HUES48 (cell line): ENCODE data around the gene DNASE1L3.
A peak's percentile ranks its signal among the peaks of the same experiment; 100 is the strongest.

Source experiments
- H3K27ac ChIP-seq: one replicate; pipeline ENCODE4 v1.7.0; 2013; ENCODE audit warnings: low read depth, low read length, inconsistent platforms
- H3K27me3 ChIP-seq: 2 replicates; pipeline ENCODE4 v1.6.1; 2013; ENCODE audit warnings: mild to moderate bottlenecking, low read length; ENCODE audit not compliant: control insufficient read depth, insufficient read depth
- H3K36me3 ChIP-seq: 2 replicates; pipeline ENCODE4 v1.6.1; 2013; ENCODE audit warnings: low read length; ENCODE audit not compliant: control insufficient read depth, insufficient read depth
- H3K4me1 ChIP-seq: 2 replicates; pipeline ENCODE4 v1.6.1; 2013; ENCODE audit warnings: mild to moderate bottlenecking, low read length; ENCODE audit not compliant: control insufficient read depth, insufficient read depth
- H3K4me3 ChIP-seq: 2 replicates; pipeline ENCODE4 v1.5.1; 2013; ENCODE audit warnings: mild to moderate bottlenecking, low read depth, low read length
- H3K9ac ChIP-seq: 2 replicates; pipeline ENCODE4 v1.6.1; 2013; ENCODE audit warnings: mild to moderate bottlenecking, low read depth, low read length, moderate library complexity
- H3K9me3 ChIP-seq: 2 replicates; pipeline ENCODE4 v1.6.1; 2013; ENCODE audit warnings: low read length; ENCODE audit not compliant: control insufficient read depth, insufficient read depth

DNASE1L3 gene, protein sequence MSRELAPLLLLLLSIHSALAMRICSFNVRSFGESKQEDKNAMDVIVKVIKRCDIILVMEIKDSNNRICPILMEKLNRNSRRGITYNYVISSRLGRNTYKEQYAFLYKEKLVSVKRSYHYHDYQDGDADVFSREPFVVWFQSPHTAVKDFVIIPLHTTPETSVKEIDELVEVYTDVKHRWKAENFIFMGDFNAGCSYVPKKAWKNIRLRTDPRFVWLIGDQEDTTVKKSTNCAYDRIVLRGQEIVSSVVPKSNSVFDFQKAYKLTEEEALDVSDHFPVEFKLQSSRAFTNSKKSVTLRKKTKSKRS

DNA sequence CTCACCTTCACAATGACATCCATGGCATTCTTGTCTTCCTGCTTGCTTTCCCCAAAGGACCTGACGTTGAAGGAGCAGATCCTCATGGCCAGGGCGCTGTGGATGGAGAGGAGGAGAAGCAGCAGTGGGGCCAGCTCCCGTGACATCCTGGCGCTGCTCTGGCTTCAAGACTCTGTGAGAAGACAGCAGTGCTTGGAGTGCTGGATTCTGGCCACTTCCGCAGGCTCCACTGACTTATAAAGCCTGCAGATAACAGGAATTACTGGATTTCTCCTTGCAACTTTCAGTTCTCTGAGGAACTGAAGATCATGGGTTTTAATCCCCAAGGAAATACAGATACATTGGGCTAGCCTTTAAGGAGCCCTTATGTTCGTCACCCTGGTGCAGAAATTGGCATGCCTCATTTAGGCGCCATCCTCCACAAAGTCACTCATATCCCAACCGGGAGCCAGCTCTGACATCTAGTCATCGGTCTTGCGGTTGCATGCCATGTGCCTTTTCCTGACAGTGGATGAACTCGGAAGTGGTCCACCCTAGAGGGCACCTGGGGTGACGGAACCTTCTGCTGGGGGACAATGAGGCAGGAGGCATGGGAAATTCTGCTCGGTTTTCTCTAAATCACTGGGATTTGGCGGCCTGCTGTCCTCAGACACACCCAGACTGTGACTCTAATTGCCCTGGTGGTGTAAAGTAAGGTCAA lies at the start of gene DNASE1L3:
DNASE1L3 (minus strand) TSS at position 212 of the 700 bp plus-strand sequence; CDS start at position 146, 66 bp downstream.
- H3K4me1 ChIP-seq = no peaks in the 10 kb centered on the region
- H3K27me3 ChIP-seq = no peaks in the 10 kb centered on the region
- no peaks in the 10 kb centered on the region for H3K36me3 ChIP-seq
- no peak within 1 kb of the TSS for H3K9ac ChIP-seq
- H3K4me3 ChIP-seq = no peak within 1 kb of the TSS
- no peaks in the 10 kb centered on the region for H3K9me3 ChIP-seq
- H3K27ac ChIP-seq = no peak within 1 kb of the TSS

DNA sequence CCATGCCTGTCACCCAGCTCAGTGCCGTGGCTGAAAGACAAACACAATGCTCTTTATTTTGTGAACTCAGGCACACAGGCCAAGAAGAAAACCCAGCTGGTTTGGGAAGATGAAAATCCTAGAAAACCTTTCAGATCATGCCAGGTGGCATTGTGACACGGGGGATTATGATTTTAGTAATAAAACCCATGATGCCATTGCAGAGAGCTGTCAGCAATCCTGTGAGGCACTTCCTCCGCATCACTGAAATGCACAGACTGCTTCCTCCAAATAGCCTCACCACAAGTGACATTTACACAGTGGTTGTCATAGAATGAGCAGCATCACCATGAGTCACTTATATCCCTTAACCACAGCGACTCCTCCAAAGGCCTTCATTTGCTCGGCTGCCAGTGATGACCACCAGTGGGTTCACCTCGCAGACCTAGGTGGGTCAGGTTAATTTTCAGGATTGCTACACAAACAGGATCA lies 49.5 kb upstream of the DNASE1L3 start:
- no peaks in the 10 kb centered on the region for H3K27me3 ChIP-seq
- no peaks in the 10 kb centered on the region for H3K9me3 ChIP-seq
- no peak overlapping the region for H3K9ac ChIP-seq
- H3K36me3 ChIP-seq = no peaks in the 10 kb centered on the region
- H3K4me1 ChIP-seq = no peaks in the 10 kb centered on the region
- no peak overlapping the region for H3K4me3 ChIP-seq
- H3K27ac ChIP-seq = no peak overlapping the region

- no peaks in the 10 kb centered on the region for H3K9me3 ChIP-seq
Observed at GRCh38 chr3:58258392-58259055, 47.8 kb upstream of the DNASE1L3 start.

GRCh38 chr3:58256511-58256910 lies 45.7 kb upstream of the DNASE1L3 start:
- Histone ChIP-seq H3K9me3 (no peaks in the 10 kb centered on the region), H3K4me3 (no peak overlapping the region), H3K27ac (no peak overlapping the region), H3K9ac (no peak overlapping the region), H3K4me1 (no peaks in the 10 kb centered on the region), H3K36me3 (no peaks in the 10 kb centered on the region), H3K27me3 (no peaks in the 10 kb centered on the region)

More at GRCh38 chr3:58258392-58259055, 47.8 kb upstream of the DNASE1L3 start:
- H3K9ac ChIP-seq = no peak overlapping the region
- H3K4me1 ChIP-seq = no peaks in the 10 kb centered on the region
- no peaks in the 10 kb centered on the region for H3K36me3 ChIP-seq
- no peak overlapping the region for H3K4me3 ChIP-seq
- no peak overlapping the region for H3K27ac ChIP-seq
- H3K27me3 ChIP-seq = no peaks in the 10 kb centered on the region

DNA sequence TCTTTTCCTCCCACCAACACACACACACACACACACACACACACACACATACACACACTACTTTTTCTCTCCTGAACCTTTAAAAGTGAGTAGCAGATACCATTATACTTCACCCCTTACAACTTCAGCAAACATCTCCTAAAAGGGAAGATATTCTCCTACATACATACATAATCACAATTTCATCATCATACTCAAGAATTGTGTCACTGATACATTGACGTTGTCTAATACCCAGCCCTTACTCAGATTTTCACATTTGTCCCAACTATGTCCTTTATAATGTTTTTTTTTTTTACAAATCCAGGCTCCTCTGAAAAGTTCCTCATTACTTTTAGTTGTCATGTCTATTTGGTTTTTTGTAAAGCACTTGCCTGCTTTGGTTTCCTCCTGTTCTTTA lies 45.3 kb upstream of the DNASE1L3 start:
- Histone ChIP-seq H3K27me3 (no peaks in the 10 kb centered on the region), H3K36me3 (no peaks in the 10 kb centered on the region), H3K4me1 (no peaks in the 10 kb centered on the region), H3K27ac (no peak overlapping the region), H3K4me3 (no peak overlapping the region), H3K9me3 (no peaks in the 10 kb centered on the region), H3K9ac (no peak overlapping the region)

DNA sequence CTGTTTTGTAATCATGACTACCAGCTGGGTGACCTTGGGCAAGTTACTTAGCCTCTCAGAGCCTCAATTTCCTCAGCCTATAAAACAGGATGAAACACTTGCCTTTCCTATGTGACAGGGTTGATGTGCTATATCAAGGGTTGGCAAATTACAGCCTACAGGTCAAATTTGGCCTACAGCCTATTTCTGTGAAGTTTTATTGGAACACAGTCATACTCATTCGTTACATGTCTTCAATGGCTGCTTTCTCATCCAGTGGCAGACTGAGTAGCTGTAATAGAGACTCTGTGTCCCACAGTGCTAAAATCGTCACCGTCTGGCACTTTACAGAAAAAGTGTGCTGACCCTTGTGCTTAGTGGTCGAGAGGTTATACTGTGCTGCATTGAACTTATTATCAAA lies 43.4 kb upstream of the DNASE1L3 start:
- Histone ChIP-seq H3K9ac (no peak overlapping the region), H3K9me3 (no peaks in the 10 kb centered on the region), H3K4me3 (no peak overlapping the region), H3K36me3 (no peaks in the 10 kb centered on the region), H3K27ac (no peak overlapping the region), H3K4me1 (peaks cover 6% of the 10 kb centered on the region), H3K27me3 (no peaks in the 10 kb centered on the region)

DNA sequence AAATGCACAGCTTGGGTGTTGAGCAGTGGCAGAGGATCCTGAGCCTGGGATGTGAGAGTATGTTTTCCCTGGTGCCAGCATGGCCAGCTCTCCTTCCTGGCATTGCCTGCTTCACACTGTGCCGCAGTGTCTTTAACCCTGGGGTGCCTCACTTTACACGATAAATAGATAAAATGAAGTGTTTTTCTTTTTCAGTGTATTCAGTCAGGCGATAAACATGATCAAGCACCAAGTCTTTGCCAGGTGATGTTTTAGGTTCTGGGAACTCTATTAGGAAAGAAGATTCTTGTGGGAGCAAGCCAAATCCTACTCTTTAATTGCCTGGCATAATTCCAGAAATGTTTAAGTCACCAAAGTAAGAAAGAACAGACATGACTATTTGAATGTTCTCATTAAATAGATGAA lies 40.9 kb upstream of the DNASE1L3 start:
- Histone ChIP-seq H3K4me3 (no peak overlapping the region), H3K4me1 (peaks cover 6% of the 10 kb centered on the region), H3K27me3 (no peaks in the 10 kb centered on the region), H3K36me3 (no peaks in the 10 kb centered on the region), H3K9me3 (no peaks in the 10 kb centered on the region), H3K9ac (no peak overlapping the region), H3K27ac (no peak overlapping the region)

- no peaks in the 10 kb centered on the region for H3K27me3 ChIP-seq
- H3K27ac ChIP-seq = peak overlapping the region; percentile 60
- no peaks in the 10 kb centered on the region for H3K36me3 ChIP-seq
- H3K9me3 ChIP-seq = no peaks in the 10 kb centered on the region
- no peak overlapping the region for H3K4me3 ChIP-seq
- peaks cover 6% of the 10 kb centered on the region for H3K4me1 ChIP-seq
- no peak overlapping the region for H3K9ac ChIP-seq
Observed at GRCh38 chr3:58250093-58250707, 39.4 kb upstream of the DNASE1L3 start.

DNA sequence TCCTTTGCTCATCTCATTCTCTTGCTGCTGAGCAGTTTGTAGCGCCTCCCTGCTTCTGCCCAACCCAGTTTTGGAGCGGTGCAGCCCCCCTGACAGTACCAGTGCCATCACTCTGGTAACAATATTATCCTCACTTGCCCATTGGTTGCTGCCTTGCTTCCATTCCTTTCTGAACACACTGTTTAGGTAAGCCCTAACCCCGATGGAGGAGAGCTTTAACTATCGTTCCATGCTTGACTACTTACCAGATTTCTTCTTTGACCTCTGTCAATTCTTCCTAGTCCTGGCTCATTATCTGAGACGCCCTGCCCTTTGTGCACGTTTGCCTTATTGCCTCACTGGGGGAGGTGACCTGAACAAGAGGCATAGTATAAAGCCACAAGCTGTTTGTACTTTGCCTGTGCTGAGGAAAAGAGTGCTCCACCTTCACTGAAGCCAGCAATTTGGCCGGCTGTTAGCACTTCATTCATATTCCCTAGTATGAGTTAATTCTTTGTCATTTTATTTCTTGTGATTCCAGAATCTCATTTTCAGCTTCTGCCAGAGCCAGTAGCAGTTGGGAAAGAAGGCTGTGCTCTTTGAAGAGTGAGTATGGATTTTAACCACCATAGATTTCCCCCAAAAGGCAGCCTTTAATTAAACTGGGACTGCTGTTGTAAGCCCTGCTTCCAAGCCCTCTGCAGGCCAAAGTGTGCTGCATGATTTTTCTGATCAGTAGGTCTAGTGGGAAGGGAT lies 38.8 kb upstream of the DNASE1L3 start:
- Histone ChIP-seq H3K9ac (no peak overlapping the region), H3K9me3 (no peaks in the 10 kb centered on the region), H3K27me3 (no peaks in the 10 kb centered on the region), H3K36me3 (no peaks in the 10 kb centered on the region), H3K4me3 (no peak overlapping the region), H3K4me1 (peaks cover 6% of the 10 kb centered on the region), H3K27ac (peak overlapping the region; percentile 60)
